TTC549 (cell line): Measurements from ENCODE around the gene TMA7.

Experiments
- FAIRE-seq: peaks from 2 replicates; lab custom pipeline; 2012; peaks lifted over from hg19 to GRCh38; lab: Jason Lieb, UNC

Gene TMA7

GRCh38 chr3:48423241-48423882, 16.7 kb upstream of the TMA7 start:
- FAIRE-seq, result no peak

GRCh38 chr3:48423883-48424695, 16.0 kb upstream of the TMA7 start:
- no peak for FAIRE-seq

DNA sequence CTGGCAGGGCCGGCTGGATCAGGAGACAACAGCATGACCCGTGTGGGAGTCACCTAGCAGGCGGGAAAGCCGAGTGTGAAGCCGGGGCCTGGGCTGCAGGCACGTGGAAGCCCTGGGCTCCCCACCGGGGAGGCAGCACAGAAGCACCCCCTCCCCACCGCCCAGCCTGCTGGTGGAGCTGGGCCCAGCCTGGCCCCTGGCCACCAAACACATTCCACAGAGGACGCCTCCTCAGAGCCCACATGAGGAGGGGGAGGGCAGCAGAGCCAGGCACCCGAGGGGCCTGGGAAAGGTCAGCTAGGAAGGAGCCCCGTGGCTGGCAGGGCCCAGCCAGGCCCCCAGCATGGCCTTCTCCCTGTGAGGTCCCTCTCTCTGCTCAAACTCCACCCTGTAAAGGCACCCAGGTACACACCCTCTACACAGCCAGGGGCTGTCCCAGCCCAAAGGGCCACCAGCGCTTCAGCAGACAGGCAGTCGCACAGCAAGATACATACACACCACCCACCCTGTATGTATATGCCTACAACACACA, 14.7 kb upstream of the TMA7 start:
- FAIRE-seq, result no peak

GRCh38 chr3:48426401-48426909, 13.6 kb upstream of the TMA7 start:
- no peak for FAIRE-seq

GRCh38 chr3:48426944-48427629, 13.0 kb upstream of the TMA7 start:
- no peak for FAIRE-seq

DNA sequence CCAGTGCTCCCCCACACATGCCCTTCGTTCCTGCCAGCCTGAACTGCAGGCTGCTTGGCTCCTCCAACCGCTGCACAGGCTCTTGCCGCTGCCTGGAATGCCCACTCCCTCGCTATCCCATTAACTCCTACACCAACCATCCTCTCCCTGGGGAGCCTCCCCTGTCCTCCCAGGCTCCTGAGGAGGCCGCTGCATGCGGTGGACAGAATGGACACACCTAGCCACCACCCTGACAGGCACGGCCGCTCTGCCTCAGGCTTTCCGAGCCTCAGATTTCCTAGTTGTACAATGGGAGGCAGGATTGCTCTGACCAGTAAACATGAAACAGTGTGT, 12.5 kb upstream of the TMA7 start:
- FAIRE-seq, result no peak

- FAIRE-seq, result no peak
These were observed 11.9 kb upstream of the TMA7 start for GRCh38 chr3:48428088-48428571.

- no peak for FAIRE-seq
These were observed 11.3 kb upstream of the TMA7 start for GRCh38 chr3:48428572-48429316.

DNA sequence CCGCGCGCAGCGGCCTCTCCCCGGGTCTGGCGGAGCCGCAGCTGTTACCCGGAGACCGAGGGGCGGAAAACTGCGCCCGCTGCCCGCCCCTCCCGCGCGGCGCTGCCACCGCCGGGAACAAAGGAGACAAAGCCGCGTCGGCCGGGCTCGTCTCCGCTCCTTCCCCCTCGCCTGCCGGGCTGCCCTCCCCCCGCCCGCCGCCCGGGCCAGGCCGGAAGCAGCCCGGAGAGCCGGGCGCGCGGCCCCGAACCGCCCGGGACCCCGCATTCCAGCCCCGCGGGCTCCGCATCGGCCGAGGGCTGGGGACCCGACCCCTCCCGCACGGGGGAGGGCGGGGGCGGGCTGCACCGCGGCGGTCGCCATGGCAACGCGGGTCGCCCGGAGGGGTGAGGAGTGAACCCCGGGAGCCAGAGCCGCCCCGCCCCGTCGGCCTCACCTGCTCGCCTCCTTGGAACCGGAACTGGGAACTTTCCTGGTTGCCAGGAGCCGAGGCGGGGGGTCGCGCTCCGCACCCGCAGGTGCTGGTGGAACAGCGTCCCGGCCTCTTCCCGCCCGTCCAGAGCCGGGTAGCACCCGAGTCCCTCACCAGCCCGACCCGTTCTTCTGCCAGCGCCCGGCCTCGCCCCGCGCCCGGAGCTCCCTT, 10.6 kb upstream of the TMA7 start:
- FAIRE-seq, result no peak

GRCh38 chr3:48429960-48430707, 9.9 kb upstream of the TMA7 start, which contains the start of gene PLXNB1:
Gene PLXNB1 (minus strand): TSS chr3:48430086. CDS start chr3:48424611, 5,475 bp downstream.
- FAIRE-seq, result no peak

- FAIRE-seq, result no peak
These were observed 9.4 kb upstream of the TMA7 start for GRCh38 chr3:48430708-48431101.

DNA sequence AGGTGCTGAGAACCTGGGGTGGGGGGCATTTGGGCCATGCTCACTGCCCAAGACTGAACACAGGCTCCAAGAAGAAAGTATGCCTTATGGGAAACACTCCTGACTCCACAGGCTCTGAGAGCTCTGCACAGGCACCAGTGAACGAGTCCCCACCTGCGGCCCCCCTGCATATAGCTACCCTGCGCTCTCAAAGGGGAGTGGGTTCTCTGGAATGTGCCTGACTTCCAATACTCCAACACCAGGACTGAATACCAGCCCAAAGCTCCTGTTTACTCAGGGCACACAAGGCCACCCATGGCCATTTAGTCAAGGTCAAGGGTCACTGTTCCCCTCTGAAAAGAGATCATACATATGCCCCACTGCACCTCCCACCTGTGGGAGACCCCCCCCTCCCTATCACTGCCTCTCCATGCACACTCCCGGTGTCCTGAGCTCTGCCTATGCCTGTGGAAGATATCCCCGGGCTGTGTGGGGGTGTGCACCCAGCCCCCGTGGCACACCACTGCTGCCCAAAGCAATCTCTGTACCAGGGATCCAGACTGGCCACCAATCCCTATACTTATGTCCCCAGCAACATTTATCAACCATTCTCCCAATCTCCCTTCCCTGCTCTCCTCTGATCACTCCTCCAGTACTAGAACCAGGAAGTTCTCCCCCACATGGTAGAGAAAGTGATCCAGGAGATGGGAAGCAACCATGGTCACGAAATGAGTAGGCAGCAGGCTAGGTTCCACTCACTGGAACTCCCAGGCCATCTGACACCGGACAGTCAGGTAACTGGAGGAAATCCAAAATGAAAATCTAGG, 8.6 kb upstream of the TMA7 start:
- no peak for FAIRE-seq

DNA sequence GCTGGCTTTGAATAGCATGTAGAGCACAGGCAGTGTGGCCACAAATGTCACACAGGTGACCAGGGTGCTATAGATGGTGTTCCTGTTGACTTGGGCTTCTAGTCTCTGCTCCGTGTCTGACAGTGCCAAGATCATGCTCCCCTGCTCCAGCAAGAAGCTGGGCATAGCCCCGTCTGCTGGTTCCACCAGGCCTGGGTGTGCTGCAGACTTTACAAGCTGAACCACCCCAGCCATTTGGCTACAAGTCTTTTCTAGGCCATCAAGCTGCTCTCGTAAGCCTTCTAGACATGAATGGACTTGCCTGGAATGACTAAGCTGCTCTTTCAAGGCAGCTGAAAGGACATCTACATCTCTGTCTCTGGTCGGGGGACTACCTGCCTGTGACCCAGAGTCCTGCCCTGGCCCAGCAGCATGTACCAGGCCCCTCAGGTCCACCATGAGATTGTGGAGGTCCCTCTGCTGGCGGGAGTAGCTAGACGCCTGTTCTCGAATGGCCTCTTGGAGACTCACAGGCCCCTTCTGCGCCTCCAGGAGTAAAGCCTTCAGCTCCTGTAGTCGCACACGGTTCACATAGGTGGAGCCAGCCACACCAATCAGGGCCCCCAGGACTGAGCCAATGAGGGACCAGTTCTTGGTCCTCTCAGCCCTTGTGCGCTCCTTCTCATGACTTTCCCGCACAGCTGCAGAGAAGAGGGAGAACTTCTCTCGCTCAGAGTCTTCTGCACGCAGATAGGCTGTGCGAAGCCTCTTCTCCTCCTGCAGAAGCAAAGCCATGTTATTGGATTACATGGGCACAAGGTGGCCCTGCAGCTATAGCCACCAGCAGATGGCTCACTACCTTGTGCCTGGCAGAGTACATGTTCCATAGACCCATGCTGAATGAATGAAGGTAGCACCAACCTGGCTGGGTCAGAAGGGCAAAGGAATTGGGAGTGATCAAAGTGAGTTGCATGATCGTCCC, 7.4 kb upstream of the TMA7 start:
- no peak for FAIRE-seq

GRCh38 chr3:48433472-48434118, 6.5 kb upstream of the TMA7 start:
- FAIRE-seq, result no peak

DNA sequence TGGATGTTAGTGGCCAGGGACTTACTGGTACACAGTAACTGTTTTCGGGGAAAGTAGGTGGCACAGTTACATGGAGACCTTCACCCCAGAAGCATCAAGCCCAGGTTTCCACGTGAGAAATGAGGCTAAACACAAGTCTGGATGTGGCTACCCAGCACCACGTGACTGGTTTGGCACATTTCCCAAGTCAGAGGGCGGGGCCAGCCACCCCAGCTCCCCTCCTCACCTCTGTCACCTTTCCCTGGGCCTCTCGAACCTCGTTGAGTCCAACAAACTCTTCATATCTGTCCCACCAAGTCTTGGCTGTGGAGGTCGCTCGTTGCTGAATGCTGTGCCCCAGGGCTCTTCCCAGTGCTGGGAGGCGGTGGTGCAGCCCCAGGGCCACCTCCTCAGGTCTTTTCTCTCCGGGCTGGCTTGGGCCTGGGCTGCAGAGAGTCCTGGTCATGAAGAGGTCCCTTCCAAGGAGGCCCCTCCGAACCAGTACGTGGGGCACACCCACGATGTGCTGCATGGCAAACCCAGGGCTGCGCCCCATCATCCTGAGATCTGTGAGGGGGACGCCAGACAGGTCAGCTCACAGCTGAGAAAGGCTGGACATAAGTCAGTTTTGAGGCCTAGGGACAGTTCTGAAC, 5.3 kb upstream of the TMA7 start:
- FAIRE-seq, result no peak

DNA sequence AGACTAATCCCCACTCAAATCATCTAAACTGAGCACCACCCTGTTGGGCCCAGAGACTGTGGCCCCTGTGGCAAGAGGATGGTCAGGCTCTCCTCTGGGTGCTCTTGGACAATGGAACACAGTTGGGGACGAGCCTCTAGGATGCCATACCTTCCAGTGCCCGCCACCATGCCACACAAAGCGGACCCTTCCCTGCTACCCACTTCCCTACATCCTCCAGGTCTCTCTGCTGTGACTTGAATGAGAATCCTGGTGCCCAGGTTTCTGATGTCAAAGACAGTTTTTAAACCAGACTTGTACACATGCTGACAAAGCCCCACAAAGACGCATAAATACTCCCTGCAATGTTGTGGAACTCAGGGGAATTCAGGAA, 4.8 kb upstream of the TMA7 start:
- FAIRE-seq, result no peak

DNA sequence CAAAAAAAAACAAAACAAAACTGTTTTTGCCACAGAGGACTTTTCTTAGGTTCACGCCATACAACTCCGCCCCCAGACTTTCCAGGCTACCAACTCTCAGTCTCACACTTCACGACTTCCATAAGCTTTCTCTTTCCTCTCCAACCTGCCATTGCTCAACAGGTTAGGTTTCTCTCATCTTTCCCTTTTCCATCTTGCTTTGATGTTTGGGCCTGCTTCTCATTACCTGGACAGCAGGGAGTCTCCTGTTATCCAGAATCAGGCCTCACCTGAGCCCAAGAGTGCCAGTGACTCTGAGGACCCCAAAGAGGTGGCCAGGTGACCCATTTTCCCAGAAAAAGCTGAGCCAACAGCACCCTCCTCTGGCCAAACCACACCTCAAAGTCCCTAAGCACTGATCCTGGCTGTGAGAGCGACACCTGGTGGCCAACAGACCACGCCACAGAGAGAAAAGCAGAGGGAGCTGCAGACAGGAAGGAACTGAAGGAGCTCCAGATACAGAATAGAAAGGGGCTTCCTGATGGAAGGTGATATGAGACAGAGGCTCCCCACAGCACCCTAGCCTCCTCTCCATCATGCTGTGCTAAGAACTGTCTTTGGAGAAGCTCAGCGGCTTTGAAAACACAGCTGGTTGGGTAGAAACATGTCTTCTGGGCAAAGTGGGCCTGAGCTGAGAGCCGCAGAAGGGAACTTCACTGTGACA, 4.1 kb upstream of the TMA7 start:
- peak; percentile 42 for FAIRE-seq
